AG10803 (cell line): Measurements from ENCODE around the gene MTF1.
A peak's percentile ranks its signal among the peaks of the same experiment; 100 is the strongest.

Experiments
- DNase-seq: peaks from one replicate; pipeline ENCODE4 v3.0.0; 2010; ENCODE audit warnings: low read depth
- H3K4me3 ChIP-seq: 2 replicates; pipeline ENCODE4 v1.5.1; 2011; ENCODE audit warnings: mild to moderate bottlenecking, low read length, control low read depth
- TF ChIP-seq, protein P1 (sequence below): conservative IDR thresholded peaks from 2 replicates; pipeline ENCODE4 v1.5.1; 2011; ENCODE audit warnings: mild to moderate bottlenecking, low read length, control low read depth, inconsistent platforms

Gene MTF1

DNA sequence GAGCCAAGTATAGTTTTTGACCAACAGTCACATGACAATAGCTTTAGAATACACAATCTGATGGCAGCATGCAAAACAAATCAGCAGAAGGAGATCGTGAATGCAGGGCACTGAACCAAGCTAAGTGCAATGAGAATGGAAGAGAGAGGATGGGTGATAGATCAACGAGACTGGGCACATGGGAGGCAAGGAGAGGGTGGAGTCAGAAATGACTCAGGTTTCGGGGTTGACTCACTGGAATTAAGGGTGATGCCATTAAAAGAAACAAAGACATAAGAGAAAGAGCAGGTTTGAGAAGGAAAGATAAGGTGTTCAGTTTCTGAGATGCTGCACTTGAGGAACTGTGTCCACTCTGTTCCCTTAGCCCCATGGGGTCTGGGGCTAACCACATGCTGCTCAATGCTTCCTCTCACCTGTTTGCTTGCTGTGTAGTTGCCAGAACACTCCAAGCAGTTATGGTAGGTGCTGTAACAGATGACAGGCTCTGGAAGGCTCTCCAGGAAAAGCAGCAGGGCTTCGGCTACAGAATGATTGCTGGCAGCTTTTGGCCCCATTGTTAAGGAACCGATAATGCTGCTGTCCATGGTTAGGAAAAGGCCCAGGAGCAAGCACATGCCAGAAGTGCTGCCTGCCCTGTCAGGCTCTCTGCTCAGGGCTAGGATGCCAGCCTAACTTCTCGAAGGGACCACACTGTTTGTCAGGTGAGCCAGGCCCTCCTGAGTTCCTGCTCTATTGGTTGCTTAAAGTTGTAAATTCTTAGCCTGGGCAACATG, 6.1 kb upstream of the MTF1 start:
- peak; percentile 15 for DNase-seq
- TF ChIP-seq, protein P1, sequence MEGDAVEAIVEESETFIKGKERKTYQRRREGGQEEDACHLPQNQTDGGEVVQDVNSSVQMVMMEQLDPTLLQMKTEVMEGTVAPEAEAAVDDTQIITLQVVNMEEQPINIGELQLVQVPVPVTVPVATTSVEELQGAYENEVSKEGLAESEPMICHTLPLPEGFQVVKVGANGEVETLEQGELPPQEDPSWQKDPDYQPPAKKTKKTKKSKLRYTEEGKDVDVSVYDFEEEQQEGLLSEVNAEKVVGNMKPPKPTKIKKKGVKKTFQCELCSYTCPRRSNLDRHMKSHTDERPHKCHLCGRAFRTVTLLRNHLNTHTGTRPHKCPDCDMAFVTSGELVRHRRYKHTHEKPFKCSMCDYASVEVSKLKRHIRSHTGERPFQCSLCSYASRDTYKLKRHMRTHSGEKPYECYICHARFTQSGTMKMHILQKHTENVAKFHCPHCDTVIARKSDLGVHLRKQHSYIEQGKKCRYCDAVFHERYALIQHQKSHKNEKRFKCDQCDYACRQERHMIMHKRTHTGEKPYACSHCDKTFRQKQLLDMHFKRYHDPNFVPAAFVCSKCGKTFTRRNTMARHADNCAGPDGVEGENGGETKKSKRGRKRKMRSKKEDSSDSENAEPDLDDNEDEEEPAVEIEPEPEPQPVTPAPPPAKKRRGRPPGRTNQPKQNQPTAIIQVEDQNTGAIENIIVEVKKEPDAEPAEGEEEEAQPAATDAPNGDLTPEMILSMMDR, result no peak
- no peak overlapping the region for H3K4me3 ChIP-seq

DNA sequence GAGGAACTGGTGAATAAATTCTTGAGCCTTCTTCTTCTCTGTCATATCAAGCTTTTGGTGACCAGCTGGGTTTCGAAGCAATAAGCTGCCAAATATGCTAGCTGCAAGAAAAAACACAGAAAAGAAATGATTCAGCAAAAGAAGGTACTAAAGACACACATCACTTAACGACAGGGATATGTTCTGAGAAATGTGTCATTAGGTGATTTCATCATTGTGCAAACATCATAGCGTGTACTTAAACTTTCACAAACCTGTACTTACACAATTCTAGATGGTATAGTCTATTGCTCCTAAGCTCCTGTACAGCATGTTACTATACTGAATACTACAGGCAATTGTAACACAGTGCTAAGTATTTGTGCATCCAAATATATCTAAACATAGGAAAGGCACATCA, 2.9 kb upstream of the MTF1 start:
- H3K4me3 ChIP-seq, result no peak overlapping the region
- no peak for DNase-seq
- TF ChIP-seq, protein P1, result no peak

DNA sequence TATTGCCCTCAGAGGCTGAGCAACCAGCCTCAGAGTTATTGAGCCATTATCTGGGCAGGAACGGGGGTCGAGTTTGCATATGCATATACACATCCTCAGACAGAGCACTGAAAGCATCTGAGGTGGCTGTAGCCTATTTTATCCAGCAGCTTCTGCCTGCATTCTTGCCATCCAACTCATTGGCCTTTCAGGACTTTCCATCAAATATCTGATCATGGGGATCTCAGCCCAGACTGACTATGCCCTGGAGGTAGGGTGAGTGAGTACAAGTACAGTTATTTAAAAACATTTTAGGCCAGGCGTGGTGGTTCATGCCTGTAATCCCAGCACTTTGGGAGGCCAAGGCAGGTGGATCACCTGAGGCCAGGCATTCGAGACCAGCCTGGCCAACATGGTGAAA, 1.8 kb upstream of the MTF1 start:
- no peak overlapping the region for H3K4me3 ChIP-seq
- DNase-seq, result no peak
- TF ChIP-seq, protein P1, result no peak

DNA sequence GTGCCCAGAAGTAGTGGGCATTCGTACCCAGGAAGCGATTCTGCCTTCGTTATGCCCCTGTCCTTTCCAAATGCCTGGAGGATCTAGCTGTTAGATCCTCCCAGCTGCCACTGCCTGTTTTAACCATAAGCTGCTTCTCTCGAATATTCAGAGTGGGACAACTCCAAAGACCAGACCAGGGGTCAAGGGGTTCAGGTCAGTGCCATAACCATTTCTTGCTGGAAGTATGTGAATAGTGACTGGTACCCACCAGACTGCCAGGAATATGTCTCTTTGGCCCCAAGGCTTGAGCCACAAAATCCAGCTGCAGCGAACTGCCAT, 914 bp upstream of the MTF1 start:
- peak overlapping the region; percentile 99 for H3K4me3 ChIP-seq
- no peak for DNase-seq
- TF ChIP-seq, protein P1, result no peak

DNA sequence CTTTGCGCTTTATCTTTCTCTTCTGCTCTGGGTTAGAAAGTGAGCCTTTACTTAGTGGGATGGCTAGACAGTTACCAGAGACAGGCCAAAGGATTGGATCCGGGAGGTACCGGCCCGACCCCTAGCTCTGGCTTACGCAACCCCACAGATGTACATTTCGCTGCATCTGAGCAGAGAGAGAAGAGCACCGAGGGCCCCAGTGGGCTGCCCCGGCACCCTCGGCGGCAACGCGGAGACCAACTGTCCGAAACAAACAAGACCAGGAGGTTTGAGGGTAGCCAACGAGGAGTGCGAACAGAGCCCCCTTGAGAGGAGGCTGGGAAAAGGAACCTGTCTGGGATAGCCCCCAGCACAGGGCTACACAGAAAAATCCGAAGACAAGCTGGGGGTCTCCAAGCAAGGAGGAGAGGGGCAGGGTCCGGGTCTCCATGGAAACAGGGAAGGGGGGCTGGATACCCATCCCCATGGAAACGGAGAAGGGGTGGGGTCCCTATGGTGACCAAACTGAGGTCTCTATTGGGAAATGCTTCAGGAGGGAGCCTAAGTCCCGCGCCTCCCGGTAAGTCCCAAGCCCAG, 373 bp downstream of the MTF1 start:
- peak overlapping the region; percentile 99 for H3K4me3 ChIP-seq
- TF ChIP-seq, protein P1, result no peak
- DNase-seq, result peak; percentile 43

DNA sequence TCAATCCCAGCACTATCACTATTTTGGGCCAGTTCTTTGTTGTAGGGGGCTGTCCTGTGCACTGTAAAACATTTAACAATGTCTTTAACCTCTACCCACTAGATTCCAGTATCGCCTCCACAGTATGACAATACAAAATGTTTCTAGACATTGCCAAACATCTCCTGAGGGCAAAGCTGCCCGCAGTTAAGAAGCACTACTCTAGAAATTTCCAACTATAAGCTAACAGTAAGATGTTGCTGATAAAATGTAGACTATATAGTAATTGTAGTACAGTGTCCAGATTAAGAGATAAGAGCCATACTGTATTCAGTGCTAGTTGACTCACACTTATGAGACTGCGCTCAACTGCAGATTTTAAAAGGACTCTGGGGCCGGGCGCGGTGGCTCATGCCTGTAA, 5.0 kb downstream of the MTF1 start:
- TF ChIP-seq, protein P1, result no peak
- no peak overlapping the region for H3K4me3 ChIP-seq
- no peak for DNase-seq

DNA sequence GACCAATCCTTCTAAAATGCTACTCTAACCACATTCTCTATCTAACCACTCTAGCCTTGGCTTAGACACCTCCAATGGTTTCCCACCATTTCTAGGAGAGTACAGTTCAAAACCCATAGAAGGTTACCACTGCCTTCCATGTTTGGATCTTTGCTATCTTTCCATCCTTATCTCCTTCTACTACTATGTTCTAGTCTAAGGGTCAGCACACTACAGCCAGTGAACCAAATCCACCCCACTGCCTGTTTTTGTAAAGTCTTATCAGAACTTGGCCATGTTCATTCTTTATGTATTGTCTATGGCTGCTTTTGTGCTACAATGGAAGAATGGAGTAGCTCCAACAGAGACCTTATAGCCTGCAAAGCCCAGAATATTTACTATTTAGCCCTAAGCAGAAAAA, 6.2 kb downstream of the MTF1 start:
- no peak for DNase-seq
- no peak overlapping the region for H3K4me3 ChIP-seq
- TF ChIP-seq, protein P1, result no peak
